HG02840 (cell line): ENCODE results near the gene PPARGC1A.

ENCODE experiments used
- ATAC-seq: cut with Tn5 transposase; IDR thresholded peaks from one replicate; pipeline ENCODE4 v1.9.1; 2021; ENCODE audit warnings: mild to moderate bottlenecking, moderate library complexity, moderate number of reproducible peaks; ENCODE audit not compliant: unreplicated experiment, low FRiP score

Gene PPARGC1A, protein sequence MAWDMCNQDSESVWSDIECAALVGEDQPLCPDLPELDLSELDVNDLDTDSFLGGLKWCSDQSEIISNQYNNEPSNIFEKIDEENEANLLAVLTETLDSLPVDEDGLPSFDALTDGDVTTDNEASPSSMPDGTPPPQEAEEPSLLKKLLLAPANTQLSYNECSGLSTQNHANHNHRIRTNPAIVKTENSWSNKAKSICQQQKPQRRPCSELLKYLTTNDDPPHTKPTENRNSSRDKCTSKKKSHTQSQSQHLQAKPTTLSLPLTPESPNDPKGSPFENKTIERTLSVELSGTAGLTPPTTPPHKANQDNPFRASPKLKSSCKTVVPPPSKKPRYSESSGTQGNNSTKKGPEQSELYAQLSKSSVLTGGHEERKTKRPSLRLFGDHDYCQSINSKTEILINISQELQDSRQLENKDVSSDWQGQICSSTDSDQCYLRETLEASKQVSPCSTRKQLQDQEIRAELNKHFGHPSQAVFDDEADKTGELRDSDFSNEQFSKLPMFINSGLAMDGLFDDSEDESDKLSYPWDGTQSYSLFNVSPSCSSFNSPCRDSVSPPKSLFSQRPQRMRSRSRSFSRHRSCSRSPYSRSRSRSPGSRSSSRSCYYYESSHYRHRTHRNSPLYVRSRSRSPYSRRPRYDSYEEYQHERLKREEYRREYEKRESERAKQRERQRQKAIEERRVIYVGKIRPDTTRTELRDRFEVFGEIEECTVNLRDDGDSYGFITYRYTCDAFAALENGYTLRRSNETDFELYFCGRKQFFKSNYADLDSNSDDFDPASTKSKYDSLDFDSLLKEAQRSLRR

GRCh38 chr4:23889814-23890341 lies at the start of gene PPARGC1A:
Gene PPARGC1A, minus strand, starts transcription at chr4:23890047. Its CDS starts 90 bp downstream, at chr4:23889957.
- ATAC-seq = no peak

DNA sequence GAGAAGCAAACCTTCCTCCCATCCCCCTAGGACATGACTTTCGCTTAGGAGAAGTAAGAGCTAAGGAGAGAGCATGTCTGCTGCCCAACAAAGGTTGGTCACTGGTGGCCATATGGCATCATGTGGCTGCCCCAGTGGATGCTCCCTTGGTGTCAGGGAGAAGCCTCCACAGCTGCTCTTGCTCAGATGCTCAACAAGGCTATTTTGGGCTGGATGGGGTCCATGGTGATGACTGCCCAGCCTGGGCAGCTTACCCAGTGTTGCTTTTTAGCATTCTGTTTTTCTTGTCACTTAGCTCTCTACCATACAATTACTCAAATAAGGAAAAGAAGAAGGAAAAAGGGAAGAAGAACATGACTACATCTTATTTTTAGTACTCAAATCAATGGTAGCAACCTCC lies 48.9 kb upstream of the PPARGC1A start:
- no peak for ATAC-seq

DNA sequence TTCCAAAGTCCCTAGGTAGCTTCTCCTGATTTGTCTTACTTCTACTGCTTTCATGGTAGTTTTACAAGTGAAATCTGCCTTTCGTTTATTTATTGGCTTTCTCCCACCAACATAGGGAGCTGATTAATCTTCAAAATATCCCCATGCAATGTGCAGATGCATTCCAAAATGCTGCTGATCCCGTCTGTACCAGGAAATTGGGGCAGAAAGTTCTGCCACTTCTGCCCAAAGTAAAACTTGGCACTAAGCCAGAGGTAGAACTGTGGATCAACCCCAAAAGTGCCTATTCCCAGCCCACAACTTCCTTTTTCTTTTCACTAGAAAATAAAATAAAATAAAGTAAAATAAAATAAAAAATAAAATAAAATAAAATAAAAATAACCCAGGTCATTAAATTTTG lies 47.3 kb upstream of the PPARGC1A start:
- no peak for ATAC-seq

- no peak for ATAC-seq
Observed at GRCh38 chr4:23934915-23935314, 45.1 kb upstream of the PPARGC1A start.

GRCh38 chr4:23934223-23934622 lies 44.4 kb upstream of the PPARGC1A start:
- no peak for ATAC-seq

DNA sequence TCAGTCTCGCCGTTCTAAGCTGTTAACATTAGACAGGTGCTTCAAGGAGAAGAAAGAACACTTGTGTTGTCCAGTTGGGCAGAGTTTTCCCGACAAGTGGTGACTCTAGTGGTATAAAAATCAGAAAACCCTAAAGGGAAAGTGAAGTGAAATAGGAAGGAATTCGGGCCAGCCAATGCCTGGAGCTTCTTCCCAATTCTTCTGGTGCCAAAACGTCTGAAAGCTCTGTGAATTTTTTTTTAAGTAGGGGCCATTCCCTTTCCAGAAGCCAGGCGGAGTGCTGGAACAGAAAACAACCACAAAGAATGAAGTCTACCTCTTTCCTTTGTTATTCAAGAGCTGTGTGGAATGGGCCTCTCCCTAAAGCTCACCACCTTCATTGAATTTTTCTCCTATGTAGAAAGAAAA lies 43.1 kb upstream of the PPARGC1A start:
- no peak for ATAC-seq

GRCh38 chr4:23932186-23932585 lies 42.3 kb upstream of the PPARGC1A start:
- no peak for ATAC-seq

GRCh38 chr4:23931489-23931830 lies 41.6 kb upstream of the PPARGC1A start:
- ATAC-seq = no peak

DNA sequence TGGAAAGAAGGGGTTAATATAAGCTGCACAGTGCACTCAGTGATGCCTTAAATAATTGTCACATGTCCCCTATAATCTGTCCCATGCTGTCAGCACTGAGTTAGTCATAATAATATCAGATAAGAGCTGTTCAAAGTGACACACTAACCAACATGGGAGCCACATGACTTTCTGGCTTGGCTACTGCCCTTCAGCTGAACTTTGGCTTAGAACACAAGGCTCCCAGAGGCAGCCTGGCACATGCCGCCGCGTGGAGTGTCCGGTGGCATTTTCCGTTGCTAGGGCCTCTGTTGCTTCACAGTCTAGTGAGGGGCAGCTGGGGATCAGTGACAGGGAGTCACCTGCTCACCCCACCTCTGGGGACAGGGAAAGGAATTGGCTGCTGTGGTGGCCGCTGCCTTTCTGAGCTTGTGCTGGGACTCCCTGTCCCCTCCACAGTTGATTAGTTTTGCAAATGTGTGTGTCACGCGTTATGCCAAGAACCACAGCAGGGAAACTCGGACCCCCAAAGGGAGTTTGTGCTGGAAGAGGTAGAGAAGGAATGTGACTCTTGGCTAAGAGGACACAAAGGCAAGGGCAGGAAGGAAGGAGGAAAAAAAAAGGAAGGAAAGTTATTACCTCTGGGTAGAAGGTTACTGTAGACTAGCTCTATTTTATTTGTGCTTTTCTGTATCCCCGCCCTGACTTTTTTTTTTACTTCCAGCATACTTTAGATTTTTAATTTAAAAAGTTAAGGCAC lies 41.1 kb upstream of the PPARGC1A start:
- no peak for ATAC-seq

- ATAC-seq = no peak
Observed at GRCh38 chr4:23929248-23929647, 39.4 kb upstream of the PPARGC1A start.

DNA sequence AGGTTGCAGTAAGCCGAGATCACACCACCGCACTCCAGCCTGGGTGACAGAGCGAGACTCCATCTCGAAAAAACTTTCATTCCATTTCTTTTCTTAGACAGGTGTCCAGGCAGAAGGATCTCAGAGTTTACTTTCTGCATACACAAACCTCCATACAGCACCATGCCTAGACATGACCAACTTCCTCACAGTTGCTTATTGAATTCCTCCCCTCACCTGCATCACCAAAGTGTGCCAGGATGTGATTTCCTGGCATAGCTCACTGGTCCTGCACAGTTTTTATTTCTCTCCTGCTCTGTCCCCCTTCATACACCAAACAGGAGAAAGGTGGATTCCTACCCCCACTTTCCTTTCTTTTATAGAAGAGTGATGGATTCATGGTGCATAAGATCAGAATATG lies 34.7 kb upstream of the PPARGC1A start:
- ATAC-seq = no peak

- ATAC-seq = no peak
Observed at GRCh38 chr4:23923840-23924239, 34.0 kb upstream of the PPARGC1A start.

DNA sequence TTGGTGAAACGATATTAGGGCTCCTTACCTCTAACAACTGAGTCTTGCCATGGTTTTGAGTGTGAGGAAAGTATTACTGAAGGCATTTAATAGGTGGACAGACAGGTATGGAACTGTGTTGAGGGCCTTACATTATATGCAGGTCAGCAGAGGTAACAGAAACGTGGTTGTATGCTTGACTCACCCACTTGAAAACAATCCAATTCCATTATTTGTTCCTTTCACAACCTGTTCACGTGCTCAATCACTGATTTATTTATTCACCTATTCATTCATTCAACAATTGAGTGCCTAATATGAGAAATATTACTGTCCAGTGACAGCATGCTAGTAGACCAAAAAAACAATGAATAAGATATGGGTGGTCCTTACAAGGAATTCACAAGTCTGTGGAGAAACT lies 33.3 kb upstream of the PPARGC1A start:
- ATAC-seq = no peak

DNA sequence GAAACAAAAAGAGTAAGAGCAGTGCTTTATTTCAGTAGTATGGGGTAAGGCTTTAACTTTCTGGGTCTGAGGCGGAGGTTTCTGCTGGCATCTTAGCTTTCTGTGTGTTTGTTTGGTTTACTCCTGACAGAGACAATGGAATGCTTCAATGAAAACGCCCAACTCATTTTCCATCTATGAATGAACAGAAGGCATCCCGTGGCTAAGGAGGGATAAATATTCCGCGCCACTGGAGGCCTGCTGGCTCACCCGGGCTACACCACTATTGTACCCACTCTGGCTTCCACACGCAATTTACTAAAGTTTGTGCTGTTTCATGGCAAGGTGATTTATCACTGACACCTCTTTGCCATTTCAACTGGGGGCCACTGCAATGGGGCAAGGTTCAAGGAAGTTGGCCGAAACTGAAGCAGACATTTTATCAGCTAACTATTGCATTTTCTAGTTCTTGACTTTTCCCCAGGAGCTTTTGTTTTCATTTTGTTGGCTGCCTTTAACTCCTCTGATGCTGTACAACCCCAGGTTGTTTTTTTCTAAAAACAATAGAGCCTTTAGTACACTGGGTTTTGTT lies 32.8 kb upstream of the PPARGC1A start:
- ATAC-seq = no peak

GRCh38 chr4:23922013-23922412 lies 32.2 kb upstream of the PPARGC1A start:
- no peak for ATAC-seq

GRCh38 chr4:23921447-23921845 lies 31.6 kb upstream of the PPARGC1A start:
- ATAC-seq = no peak

DNA sequence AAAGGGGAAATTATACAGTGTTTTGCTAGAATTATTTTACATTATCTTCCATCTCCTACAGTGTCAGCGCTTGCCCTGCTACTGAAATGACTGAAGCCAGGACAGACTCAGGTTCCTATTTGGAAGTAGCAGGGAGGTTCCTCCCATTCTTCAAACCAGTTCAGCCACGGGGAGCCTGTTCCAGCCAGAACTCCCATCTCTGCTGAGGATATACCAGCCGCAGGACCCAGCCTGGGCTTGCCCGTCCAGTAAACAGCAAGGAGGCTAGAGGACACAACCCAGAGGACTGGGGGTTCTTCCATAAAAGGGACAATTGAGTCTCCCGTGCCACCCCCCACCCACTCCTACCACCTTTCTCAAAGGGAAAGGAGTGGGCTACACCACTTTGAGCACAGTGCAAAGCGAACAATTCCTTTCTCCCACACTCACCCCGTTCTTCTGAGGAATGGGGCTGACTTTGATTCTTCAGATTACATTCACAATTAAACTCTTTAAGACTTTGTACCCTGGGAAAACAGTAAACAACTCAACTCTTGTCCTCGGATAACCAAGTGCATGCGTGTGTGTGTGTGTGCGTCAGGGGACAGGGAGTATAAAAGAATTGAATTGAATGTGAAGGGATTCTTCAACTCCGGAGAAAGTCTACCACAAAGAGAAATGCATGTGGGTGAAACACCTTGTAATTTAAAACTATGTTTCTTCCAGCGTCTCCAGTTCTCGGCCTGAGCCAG lies 31.0 kb upstream of the PPARGC1A start:
- no peak for ATAC-seq

- no peak for ATAC-seq
Observed at GRCh38 chr4:23920296-23920695, 30.4 kb upstream of the PPARGC1A start.

DNA sequence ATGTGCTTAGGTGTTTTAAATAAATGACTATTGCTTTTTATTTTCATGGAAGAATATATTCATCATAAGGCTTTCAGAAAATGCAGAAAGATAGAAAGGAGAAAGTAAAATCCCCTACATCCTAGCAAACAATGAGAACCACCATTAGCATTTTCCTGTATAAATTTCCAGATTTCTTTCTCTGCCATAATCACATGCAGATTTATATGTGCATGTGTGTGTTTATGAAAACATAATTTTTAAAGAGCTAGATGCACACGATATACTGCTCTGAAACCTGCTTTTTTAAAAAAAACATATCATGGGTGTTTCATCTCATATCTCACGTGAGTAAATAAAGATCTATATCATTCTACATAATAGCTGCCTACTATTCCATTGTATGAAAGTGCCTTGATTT lies 26.4 kb upstream of the PPARGC1A start:
- ATAC-seq = no peak
